ENCODE data around the gene SNRK.

- TF ChIP-seq SPI1 (IDR thresholded peaks at IDR 0.05; ENCODE audit: low read depth, low read length) (no peak), POLR2A (IDR thresholded peaks at IDR 0.05; ENCODE audit: low read depth, low read length) (no peak), POU2F2 (IDR thresholded peaks at IDR 0.05; ENCODE audit: low read depth, low read length) (no peak), PAX5 (IDR thresholded peaks at IDR 0.05; ENCODE audit: insufficient read depth, low read length, severe bottlenecking) (no peak), POLR2AphosphoS5 (IDR thresholded peaks at IDR 0.05; ENCODE audit: low read depth, low read length) (no peak)
Measured at GRCh38 chr3:43330981-43331380, 44.6 kb downstream of the SNRK start.
